ENCODE results near the gene SF3B3. TPM values are rescaled to one million over a fixed set of nuclear protein-coding genes. Genes with fewer than 3 reads are reported as not detected.

SF3B3 gene
- total RNA-seq, 1 experiment from 2014 or later: 153 TPM

DNA sequence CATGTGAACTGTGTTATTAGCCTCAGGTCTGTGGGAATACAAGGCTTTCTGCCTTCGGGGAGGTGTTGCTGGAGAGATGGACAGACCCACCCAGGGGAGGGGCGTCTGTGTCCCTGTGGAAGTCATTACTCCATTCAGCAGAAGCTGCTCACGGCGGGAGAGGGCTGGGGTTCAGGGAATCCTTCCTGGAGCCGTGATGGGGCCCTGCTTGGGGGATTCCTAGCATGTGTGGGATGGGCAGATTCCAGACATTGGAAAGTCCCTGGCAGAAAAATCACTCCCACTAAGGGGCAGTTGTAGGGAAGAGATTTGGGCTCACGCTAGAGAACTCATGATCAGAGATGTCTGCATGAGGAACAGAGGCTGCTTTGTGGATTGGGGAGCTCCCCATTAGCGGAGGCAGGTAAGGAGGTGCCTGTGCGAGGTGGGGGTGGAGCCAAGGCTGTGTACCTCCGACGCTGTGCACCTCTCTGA is 66.4 kb downstream of the SF3B3 start:
- DNase-seq (ENCODE audit: low spot score): no peak

DNA sequence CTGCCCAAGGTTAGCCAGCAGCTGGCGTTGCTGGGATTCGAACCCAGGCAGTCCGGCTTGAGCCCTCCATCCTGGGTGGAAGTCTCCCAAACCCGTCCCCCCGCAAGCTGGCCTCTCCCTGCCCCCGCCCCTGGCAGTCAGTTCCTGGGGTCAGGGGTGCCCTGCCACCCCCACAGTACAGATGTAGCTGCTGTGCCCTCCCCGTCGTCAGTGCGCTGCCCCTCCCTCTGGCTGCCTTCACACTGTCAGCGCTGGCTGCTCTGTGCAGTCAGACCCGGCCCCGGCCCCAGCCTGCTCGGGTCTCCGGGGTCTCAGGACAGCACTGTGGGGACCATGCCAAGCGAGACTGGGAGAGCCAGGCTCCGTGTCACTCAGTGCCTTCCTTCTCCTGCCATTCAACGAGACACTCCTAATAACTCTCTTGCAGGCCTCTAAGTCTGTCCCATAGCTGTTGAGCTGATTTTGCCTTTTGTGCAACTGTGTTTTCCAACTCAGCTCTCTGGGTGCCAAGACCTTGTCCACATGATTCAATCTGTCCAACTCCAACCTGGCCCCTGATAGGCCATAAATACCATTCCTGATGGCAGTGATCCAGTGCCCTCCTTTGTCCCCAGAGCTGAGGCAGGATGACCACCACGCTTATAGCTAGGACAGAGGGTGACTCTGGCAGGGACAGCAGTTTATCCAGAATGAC is 67.3 kb downstream of the SF3B3 start:
- no peak for DNase-seq (ENCODE audit: low spot score)

DNA sequence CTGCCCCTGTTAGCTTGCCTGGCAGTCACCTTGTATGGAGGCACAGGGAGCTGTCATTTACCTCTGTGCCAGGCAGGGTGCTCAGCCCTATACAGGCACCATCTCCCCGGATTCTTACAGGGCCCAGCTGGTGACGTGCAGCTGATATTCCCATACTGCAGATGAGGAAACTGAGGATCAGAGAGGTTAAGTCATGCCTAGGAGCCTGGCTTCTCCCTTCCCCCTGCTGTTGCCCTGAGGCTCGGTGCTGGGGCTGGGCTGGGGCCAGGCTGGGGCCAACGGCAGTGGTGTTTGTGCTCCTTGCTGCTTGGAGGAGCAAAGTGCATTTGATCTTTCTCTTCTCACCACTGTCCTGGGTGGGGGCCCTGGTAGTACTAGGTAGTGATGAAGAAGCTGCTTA is 68.0 kb downstream of the SF3B3 start:
- DNase-seq (ENCODE audit: low spot score): no peak

DNA sequence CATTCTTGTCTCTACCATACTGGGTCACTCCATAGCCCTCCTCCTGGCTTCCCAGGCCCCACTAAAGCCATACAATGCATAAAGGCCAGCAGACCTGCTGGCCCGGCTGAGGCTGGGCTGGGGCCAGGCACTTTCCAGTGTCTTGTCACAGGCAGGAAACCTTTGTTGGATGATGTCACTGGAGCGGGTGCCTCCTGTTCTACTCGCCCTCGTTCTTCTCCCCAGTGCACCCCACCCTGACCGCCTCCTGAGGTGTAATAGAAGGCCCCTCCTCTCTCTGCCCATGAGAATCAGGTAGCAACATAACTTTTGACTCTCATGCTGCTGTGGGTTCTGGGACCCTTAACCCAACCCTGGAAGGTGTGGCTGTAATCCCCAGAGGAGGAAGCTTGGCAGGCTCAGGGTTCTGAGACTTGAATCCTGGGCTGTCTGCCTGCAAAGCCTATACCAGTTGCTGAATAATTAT is 68.5 kb downstream of the SF3B3 start:
- DNase-seq (ENCODE audit: low spot score): no peak

DNA sequence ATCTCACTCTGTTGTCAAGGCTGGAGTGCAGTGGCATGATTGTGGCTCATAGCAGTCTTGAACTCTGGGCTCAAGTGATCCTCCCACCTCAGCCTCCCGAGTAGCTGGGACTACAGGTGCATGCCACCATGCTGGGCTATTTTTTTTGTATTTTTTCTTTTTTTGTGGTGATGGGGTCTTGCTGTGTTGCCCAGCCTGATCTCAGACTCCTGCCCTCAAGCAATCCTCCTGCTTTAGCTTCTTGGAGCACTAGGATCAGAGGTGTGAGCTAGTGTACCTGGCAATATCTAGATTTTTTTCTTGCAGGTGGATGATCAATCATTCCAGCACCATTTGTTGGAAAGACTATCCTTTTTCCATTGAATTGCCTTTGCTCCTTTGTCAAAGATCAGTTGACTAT is 69.9 kb downstream of the SF3B3 start:
- DNase-seq (ENCODE audit: low spot score): no peak

DNA sequence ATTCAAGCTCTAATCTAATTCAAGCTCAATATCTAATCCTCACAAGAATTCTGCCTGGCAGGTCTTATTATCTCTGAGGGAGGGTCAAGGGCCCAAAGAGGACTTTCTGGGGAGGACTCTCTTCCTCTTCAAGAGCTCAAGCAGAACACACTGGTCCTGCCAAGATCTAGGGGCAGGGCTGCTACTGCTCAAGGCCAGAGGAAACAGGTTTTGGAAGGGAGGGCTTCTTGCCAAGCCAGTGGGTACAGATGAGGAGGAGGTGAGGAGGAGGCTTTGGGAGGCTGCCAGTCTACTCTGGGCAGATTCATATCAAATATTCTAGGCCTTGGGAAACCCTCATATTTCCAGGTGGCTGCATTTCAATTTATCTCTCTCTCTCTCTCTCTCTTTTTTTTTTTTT is 71.0 kb downstream of the SF3B3 start:
- no peak for DNase-seq (ENCODE audit: low spot score)

DNA sequence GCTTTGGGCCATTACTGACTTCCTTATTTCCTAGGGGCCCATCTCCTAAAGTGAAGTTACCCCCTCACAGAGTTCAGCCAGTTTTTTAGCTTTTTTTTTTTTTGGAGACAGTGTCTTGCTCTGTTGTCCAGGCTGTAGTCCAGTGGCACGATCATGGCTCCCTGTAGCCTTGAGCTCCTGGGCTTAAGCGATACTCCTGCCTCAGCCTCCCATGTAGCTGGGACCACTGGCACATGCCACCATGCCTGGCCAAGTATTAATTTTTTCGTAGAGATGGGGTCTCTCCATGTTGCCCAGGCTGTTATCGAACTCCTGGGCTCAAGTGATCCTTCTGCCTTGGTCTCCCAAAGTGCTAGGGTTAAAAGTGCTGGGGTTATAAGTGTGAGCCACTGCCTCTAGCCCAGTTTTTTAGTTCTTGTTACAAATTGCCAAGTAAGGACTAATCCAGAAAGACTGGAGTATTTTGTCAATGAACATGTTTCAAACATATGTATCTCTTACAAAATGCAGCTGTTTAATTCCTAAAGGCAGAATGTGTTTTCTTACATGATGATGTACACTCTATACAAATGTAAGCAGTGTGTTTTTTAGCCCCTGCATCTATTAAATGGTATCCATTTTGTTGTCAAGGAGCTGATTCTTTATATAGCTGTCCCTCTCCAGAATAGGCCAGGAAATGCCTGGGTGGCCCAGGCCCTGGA is 73.7 kb downstream of the SF3B3 start:
- no peak for DNase-seq (ENCODE audit: low spot score)

DNA sequence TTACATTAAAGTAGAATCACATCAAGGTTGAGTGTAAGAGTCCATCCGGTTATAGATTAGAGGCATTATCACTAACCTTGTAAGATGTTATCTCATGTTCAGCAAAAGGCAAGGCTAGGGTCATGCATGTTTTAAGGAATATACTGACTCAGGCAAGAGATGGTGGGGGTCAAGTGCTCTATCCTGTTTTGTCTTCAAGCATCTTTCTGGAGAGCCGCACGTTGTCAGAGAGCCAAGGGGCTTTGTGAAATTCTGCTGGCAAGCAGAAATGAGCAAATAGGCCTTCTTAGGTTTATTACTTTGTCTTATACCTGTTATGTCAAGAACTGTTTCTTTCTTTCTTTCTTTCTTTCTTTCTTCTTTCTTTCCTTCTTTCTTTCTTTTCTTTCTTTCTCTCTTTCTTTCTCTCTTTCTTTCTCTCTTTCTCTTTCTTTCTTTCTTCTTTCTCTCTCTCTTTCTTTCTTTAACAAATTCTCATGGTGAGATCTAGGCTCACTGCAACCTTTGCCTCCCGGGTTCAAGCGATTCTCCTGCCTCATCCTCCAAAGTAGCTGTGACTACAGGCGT is 75.4 kb downstream of the SF3B3 start:
- DNase-seq (ENCODE audit: low spot score): no peak

DNA sequence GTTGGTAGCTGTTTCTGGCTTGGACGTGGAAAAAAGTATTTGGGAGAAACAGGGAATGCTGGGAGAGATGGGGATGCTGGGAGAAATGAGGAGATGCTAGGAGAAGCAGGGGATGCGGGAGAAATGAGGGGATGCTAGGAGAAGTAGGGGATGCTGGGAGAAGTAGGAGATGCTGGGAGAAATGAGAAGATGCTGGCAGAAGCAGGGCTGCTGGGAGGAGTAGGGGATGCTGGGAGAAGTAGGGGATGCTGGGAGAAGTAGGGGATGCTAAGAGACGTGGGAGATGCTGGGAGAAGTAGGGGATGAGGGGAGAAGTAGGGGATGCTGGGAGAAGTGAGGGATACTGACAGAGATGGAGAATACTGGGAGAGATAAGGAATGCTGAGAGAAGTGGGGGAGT is 77.1 kb downstream of the SF3B3 start:
- DNase-seq (ENCODE audit: low spot score): no peak

DNA sequence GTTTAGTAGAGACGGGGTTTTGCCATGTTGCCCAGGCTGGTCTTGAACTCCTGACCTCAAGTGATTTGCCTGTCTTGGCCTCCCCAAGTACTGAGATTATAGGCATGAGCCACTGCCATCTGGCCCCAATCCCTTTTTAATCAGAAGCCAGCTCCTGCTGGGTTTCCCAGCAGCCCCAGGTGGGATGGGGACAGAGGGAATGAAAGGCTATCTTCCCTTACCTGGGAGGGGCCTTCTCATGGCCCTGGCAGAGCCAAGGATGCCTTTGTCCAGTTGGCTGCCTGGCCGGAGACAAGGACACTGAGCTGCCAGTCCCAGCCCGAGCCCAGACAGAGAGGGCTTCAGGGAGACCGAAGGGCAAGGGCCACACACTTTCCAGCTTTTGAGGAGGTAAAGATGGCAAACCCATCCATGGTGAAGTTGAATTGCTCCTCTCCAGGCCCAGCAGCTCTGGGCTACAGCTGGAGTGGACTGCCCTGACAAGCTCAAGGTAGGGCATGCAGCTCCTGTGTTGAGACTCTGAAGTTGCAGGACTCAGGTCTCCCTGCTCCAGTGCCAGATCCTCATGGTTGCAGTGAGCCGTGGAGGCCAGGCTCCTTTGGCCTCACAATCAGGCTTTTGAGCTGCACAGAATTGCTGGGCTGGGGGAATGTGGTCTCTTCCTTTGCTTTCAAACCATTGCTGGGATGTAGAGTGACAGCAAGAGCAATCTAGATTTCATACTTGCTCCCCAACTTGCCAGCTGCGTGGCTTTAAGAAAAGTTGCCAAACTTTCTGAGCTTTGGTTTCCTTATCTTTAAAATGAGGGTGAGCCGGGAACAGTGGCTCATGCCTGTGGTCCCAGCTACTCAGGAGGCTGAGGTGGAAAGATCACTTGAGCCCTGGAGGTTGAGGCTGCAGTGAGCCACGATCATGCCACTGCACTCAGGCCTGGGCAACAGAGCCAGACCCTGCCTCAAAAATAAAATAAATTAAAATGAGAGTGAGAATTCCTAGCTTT is 78.3 kb downstream of the SF3B3 start:
- DNase-seq (ENCODE audit: low spot score): no peak

DNA sequence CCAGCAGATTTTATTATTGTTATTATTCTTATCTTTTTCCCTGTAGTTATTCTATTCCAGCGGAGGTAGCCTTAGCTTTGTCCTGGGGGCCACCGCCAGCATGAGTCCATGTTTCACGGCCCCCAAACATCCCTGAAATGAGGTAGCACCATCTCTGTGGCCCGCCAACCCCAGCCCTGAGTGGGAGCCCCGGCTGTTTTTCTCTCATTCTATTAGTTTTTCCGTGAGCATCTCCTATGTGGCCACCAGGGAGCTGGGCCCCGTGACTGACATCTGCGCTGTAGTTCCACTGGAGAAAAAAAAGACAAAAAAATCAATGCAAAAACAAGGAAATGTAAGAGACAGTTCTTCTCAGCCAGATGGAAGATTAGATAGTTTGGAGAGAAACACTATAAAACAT is 79.2 kb downstream of the SF3B3 start:
- no peak for DNase-seq (ENCODE audit: low spot score)

DNA sequence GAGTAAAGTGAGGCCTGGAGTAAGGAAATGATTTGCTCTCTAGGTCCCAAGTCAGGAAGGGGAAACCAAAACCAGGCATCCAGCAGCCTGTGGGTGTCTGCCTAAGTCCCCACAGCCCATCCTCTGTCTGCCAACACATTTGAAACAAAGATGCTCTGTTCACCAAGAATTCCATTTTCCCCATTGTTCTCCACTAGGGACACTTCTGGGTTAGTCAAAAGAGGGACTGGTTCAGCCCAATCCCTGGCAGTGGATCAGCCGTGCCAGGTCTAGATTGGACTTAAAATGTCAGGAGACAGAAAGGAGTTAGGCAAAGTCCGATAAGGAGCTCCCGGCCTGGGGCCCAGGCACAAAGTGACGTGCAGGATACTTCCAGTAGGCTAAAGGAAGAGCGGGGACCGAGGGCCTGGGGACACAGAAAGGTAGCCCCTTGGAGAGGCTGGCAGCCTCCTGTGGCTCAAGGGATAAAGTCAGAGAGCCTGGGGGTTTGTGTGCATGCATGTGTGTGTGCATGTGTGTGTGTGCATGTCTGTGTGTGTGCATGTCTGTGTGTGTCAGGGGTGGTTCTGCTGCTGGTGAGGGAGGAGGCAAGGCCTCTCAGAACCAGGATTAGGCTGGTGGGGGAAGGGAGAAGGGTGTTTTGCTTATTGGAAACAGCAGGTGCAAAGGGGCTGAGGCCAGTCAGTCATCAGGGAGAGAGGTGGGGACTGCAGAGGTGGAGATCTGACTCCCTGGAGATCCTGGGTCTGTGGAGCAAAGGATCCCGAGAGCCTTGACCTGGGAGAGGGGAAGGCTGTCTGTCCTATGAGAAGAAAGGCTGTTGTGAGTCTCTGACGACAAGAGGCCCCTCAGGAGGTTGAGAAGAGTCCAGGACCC is 81.0 kb downstream of the SF3B3 start:
- DNase-seq (ENCODE audit: low spot score): no peak

DNA sequence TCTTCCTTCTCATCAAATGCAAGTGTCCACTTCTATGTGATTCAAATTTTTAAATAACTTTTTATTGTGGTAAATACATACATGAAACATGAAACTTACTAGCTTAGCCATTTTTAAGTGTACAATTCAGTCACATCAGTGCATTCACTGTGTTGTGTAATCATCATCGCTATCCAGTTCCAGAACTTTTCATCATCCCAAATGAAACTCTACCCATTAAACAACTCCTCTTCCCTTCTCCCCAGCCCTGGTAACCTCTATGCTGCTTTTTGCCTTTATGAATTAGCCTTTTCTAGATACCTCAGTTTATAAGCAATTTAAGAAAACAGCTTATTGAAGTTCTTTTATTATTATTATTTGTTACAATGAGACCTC is 81.7 kb downstream of the SF3B3 start:
- DNase-seq (ENCODE audit: low spot score): no peak

DNA sequence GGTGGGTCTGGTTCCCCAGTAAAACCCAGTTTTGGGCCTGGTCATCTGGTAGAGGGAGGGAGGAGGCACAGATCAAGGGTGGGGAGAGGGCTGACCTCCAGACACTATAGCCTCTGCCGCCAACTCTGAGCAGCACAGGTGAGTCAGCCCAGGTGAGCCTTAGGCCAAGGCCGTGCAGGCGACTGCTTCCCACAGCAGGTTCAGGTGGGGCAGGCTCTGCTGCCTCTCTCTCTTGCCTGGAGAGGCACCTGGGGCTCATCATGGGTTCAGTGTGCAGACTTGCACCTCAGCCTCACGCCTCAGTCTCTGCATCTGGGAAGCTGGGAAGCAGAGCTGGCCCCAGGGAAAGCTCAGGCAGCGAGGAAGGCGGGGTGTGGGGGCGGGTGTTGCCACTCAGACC is 84.9 kb downstream of the SF3B3 start:
- peak; percentile 57 for DNase-seq (ENCODE audit: low spot score)

DNA sequence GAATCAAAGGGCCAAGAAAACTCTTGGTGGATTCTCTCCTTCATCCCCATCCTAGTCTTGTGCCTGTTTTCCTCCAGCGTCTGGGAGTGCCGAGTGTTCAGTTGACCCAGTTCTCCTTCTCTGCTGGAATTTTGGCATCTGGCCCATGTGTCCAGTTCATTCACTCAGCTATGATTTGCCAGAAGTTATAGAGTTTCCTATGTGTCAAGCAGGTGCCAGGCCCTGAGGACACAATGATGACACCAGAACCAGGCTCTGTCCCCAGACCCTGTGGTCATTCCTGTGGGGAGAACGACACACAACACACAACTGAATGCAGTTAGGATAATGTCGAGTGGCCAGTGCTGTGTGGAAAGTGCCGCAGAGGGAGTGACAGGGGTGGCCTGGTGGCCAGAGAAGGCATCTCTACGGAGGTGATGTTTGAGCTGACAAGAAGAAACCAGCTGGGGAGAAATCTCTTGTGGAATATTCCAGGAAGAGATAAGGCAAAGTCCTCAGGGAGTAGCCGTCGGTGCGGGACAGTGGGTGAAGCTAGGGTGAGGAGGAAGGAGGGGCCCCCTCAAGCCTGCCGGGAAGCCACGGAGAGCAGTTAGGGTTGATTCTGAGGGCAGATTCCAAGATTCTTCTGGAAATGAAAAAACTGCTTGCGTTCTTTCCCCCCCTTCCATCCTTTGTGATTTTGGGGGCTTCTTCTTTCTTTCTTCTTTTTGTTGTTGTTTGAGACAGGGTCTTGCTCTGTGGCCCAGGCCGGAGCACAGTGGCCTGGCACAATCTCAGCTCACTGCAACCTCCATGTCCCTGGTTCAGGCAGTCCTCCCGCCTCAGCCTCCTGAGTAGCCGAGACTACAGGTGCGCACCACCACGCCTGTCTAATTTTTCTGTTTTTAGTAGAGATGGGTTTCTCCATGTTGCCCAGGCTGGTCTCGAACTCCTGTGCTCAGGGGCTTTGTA is 86.9 kb downstream of the SF3B3 start:
- peak; percentile 72 for DNase-seq (ENCODE audit: low spot score)

DNA sequence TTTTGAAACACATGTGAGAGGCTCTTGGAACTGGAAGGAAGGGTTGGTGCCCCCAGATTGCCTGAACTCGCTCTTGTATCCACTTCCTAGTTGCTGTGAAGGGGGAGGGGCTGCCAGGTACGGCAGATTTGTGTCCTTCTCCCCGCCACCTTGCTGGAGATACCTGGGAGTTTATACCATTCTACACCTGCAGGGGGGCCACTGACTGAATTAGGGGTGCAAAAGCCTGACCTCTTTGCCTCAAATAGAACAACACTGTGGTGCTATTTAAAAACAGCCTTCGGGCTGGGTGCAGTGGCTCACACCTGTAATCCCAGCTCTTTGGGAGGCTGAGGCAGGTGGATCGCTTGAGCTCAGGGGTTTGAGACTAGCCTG is 87.6 kb downstream of the SF3B3 start:
- DNase-seq (ENCODE audit: low spot score): no peak

DNA sequence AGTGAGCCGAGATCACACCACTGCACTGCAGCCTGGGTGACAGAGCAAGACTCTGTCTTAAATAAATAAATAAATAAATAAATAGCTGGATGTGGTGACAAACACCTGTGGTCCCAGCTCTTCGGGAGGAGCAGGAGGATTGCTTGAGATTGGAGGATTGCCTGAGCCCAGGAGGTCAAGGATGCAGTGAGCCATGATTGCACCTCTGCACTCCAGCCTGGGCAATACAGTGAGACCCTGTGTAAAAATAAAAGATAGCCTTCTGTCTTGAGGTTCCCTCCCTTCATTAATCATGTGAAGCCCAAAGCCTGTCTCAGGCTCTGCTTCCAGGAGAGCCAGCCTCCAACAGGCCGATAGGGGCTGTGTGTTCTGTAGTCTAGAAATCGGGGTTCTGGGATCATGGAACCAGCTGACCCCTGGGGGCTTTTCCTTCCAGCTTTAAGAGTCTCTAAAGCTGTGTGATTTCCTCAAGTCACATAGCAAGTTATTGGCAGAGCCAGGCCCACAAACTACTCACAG is 88.2 kb downstream of the SF3B3 start:
- DNase-seq (ENCODE audit: low spot score): no peak

DNA sequence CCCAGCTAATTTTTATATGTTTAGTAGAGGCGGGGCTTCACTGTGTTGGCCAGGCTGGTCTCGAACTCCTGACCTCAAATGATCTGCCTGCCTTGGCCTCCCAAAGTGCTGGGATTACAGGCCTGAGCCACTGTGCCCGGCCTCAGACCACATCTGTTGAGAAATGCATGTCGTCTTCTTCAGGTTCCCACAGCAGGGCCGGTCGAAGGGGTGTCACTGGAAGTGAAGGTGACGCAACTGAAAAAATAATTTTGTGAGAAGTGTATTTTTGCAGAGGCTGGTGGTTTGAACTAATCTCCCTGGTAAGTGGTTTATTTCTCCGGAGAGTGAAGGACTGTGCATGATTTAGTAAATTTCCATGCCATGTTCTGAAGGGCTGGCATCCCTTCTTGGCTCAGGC is 89.3 kb downstream of the SF3B3 start:
- DNase-seq (ENCODE audit: low spot score): no peak

DNA sequence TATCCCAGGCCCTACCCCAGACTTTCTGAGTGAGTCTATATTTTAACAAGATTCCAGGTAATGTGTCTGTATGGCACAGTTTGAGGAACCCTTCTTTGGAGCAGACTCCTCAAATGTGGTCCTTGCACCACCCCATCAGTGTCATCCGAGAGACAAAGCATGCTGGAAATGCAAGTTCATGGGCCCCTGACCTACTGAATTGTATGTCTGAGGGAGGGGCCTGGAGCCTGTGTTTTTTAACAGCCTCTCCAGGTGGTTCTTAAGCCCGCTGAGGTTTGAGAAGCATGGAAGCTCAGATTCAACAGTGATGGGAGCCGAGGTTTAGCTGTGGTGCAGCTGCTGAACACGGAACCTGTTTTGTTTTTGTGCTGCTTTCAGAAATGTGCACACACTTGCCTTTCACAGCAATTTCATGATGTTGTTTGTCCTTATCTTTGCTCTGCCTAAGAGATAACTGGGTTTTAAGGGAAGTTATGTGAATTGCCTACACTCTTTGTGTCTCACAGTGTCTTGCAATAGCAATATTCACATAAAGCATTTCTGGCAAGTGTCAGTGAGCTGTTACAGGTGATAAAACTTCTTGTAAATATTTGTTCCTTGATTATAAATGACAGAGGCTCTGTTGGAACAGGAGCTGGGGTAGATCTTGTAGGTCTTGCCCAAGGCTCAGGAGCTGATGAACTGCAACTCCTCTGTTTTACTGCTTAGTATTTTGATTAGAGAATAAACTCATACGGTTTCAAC is 90.8 kb downstream of the SF3B3 start:
- peak; percentile 59 for DNase-seq (ENCODE audit: low spot score)

Measured in HT-29 (cell line).